Measurements from ENCODE around the gene NCOA6. TPM values are rescaled to one million over a fixed set of nuclear protein-coding genes. Genes with fewer than 3 reads are reported as not detected.

The NCOA6 gene
- total RNA-seq, 1 donor from 2014 or later = 59.5 TPM

GRCh38 chr20:34871320-34871926 lies 46.0 kb upstream of the NCOA6 start:
- Mint-ChIP-seq H3K36me3 (peaks cover 10% of the 10 kb centered on the region), H3K4me3 (peak overlapping the region; percentile 96), H3K27ac (peak overlapping the region; percentile 73), H3K9me3 (no peaks in the 10 kb centered on the region), H3K4me1 (ENCODE audit: unreplicated experiment) (peaks cover 41% of the 10 kb centered on the region), H3K27me3 (peaks cover 3% of the 10 kb centered on the region)
- no peak for TF ChIP-seq CTCF (conservative IDR thresholded peaks at IDR 0.05)
- DNase-seq (ENCODE audit: extremely low spot score, unreplicated experiment) = no peak

- Mint-ChIP-seq H3K4me3 (no peak overlapping the region), H3K4me1 (ENCODE audit: unreplicated experiment) (peaks cover 8% of the 10 kb centered on the region), H3K36me3 (peaks cover 17% of the 10 kb centered on the region), H3K9me3 (no peaks in the 10 kb centered on the region), H3K27me3 (no peaks in the 10 kb centered on the region), H3K27ac (no peak overlapping the region)
- peak; percentile 54 for DNase-seq (ENCODE audit: extremely low spot score, unreplicated experiment)
- TF ChIP-seq CTCF (conservative IDR thresholded peaks at IDR 0.05) = no peak
Observed at GRCh38 chr20:34864216-34864615, 38.8 kb upstream of the NCOA6 start.

GRCh38 chr20:34863421-34863965 lies 38.0 kb upstream of the NCOA6 start:
- Mint-ChIP-seq H3K27me3 (no peaks in the 10 kb centered on the region), H3K4me3 (no peak overlapping the region), H3K4me1 (ENCODE audit: unreplicated experiment) (peaks cover 8% of the 10 kb centered on the region), H3K9me3 (no peaks in the 10 kb centered on the region), H3K27ac (no peak overlapping the region), H3K36me3 (peaks cover 21% of the 10 kb centered on the region)
- TF ChIP-seq CTCF (conservative IDR thresholded peaks at IDR 0.05) = no peak
- peak; percentile 72 for DNase-seq (ENCODE audit: extremely low spot score, unreplicated experiment)

GRCh38 chr20:34862724-34863123 lies 37.3 kb upstream of the NCOA6 start:
- Mint-ChIP-seq H3K36me3 (peaks cover 25% of the 10 kb centered on the region), H3K4me3 (no peak overlapping the region), H3K27ac (no peak overlapping the region), H3K27me3 (no peaks in the 10 kb centered on the region), H3K9me3 (no peaks in the 10 kb centered on the region), H3K4me1 (ENCODE audit: unreplicated experiment) (peaks cover 8% of the 10 kb centered on the region)
- DNase-seq (ENCODE audit: extremely low spot score, unreplicated experiment) = peak; percentile 67
- no peak for TF ChIP-seq CTCF (conservative IDR thresholded peaks at IDR 0.05)

GRCh38 chr20:34861386-34862084 lies 36.1 kb upstream of the NCOA6 start:
- peak overlapping the region; percentile 18 for H3K27ac Mint-ChIP-seq
- peaks cover 30% of the 10 kb centered on the region for H3K36me3 Mint-ChIP-seq
- H3K4me3 Mint-ChIP-seq = no peak overlapping the region
- no peaks in the 10 kb centered on the region for H3K27me3 Mint-ChIP-seq
- TF ChIP-seq CTCF (conservative IDR thresholded peaks at IDR 0.05) = no peak
- H3K9me3 Mint-ChIP-seq = no peaks in the 10 kb centered on the region
- peak; percentile 63 for DNase-seq (ENCODE audit: extremely low spot score, unreplicated experiment)
- peaks cover 8% of the 10 kb centered on the region for H3K4me1 Mint-ChIP-seq (ENCODE audit: unreplicated experiment)

Measured in type B pancreatic cell (in vitro differentiated cells).